Measurements from ENCODE around the gene ATG13. TPM values are rescaled to one million over a fixed set of nuclear protein-coding genes. Genes with fewer than 3 reads are reported as not detected.

The ATG13 gene
- total and polyA plus RNA-seq, 4 donors: 36.3 to 49.9 (median 41.2) TPM

- H3K36me3 ChIP-seq (ENCODE audit: control insufficient read depth in 4 of 4, insufficient read depth in 3 of 4, low read depth in 1 of 4, low read length in 3 of 4): peaks cover 26 to 52% (median 34%) of the 10 kb centered on the region in 4 donors
- H3K27me3 ChIP-seq (ENCODE audit: control insufficient read depth in 4 of 4, insufficient read depth in 4 of 4, low read length in 3 of 4): no peaks in the 10 kb centered on the region
- no peak overlapping the region for H3K4me3 ChIP-seq (ENCODE audit: low read depth in 1 of 3, low read length in 3 of 3)
- no peak overlapping the region for H3K27ac ChIP-seq (ENCODE audit: low read depth in 1 of 2, low read length in 2 of 2)
- H3K9ac ChIP-seq (ENCODE audit: low read depth in 1 of 2, low read length in 2 of 2): no peak overlapping the region
- no peaks in the 10 kb centered on the region for H3K9me3 ChIP-seq (ENCODE audit: control insufficient read depth in 4 of 4, low read length in 3 of 4)
- TF ChIP-seq ZBTB33 (IDR thresholded peaks at IDR 0.05) (no peak), RAD21 (IDR thresholded peaks at IDR 0.05) (no peak), HNF4G (IDR thresholded peaks at IDR 0.05) (no peak), FOXA2 (IDR thresholded peaks at IDR 0.05) (no peak), FOXA1 (IDR thresholded peaks at IDR 0.05) (no peak), RXRA (IDR thresholded peaks at IDR 0.05) (no peak), HNF4A (conservative IDR thresholded peaks at IDR 0.05) (no peak), SP1 (IDR thresholded peaks at IDR 0.05) (no peak), TAF1 (conservative IDR thresholded peaks at IDR 0.05) (no peak), GABPA (IDR thresholded peaks at IDR 0.05 in 1 of 2, conservative IDR thresholded peaks at IDR 0.05 in 1 of 2) (no peak), YY1 (IDR thresholded peaks at IDR 0.05) (no peak), EGR1 (IDR thresholded peaks at IDR 0.05; ENCODE audit: low read depth in 2 of 2) (no peak)
- TF ChIP-seq, protein P1, sequence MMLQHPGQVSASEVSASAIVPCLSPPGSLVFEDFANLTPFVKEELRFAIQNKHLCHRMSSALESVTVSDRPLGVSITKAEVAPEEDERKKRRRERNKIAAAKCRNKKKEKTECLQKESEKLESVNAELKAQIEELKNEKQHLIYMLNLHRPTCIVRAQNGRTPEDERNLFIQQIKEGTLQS (IDR thresholded peaks at IDR 0.05): no peak
- TF ChIP-seq, protein P2, sequence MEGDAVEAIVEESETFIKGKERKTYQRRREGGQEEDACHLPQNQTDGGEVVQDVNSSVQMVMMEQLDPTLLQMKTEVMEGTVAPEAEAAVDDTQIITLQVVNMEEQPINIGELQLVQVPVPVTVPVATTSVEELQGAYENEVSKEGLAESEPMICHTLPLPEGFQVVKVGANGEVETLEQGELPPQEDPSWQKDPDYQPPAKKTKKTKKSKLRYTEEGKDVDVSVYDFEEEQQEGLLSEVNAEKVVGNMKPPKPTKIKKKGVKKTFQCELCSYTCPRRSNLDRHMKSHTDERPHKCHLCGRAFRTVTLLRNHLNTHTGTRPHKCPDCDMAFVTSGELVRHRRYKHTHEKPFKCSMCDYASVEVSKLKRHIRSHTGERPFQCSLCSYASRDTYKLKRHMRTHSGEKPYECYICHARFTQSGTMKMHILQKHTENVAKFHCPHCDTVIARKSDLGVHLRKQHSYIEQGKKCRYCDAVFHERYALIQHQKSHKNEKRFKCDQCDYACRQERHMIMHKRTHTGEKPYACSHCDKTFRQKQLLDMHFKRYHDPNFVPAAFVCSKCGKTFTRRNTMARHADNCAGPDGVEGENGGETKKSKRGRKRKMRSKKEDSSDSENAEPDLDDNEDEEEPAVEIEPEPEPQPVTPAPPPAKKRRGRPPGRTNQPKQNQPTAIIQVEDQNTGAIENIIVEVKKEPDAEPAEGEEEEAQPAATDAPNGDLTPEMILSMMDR (IDR thresholded peaks at IDR 0.05; ENCODE audit: low read depth, low read length, missing input control): no peak
- TF ChIP-seq, protein P3, sequence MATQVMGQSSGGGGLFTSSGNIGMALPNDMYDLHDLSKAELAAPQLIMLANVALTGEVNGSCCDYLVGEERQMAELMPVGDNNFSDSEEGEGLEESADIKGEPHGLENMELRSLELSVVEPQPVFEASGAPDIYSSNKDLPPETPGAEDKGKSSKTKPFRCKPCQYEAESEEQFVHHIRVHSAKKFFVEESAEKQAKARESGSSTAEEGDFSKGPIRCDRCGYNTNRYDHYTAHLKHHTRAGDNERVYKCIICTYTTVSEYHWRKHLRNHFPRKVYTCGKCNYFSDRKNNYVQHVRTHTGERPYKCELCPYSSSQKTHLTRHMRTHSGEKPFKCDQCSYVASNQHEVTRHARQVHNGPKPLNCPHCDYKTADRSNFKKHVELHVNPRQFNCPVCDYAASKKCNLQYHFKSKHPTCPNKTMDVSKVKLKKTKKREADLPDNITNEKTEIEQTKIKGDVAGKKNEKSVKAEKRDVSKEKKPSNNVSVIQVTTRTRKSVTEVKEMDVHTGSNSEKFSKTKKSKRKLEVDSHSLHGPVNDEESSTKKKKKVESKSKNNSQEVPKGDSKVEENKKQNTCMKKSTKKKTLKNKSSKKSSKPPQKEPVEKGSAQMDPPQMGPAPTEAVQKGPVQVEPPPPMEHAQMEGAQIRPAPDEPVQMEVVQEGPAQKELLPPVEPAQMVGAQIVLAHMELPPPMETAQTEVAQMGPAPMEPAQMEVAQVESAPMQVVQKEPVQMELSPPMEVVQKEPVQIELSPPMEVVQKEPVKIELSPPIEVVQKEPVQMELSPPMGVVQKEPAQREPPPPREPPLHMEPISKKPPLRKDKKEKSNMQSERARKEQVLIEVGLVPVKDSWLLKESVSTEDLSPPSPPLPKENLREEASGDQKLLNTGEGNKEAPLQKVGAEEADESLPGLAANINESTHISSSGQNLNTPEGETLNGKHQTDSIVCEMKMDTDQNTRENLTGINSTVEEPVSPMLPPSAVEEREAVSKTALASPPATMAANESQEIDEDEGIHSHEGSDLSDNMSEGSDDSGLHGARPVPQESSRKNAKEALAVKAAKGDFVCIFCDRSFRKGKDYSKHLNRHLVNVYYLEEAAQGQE (IDR thresholded peaks at IDR 0.05): no peak
- TF ChIP-seq, protein P4, sequence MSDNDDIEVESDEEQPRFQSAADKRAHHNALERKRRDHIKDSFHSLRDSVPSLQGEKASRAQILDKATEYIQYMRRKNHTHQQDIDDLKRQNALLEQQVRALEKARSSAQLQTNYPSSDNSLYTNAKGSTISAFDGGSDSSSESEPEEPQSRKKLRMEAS (IDR thresholded peaks at IDR 0.05): no peak
- DNase-seq (ENCODE audit: low spot score): no peak
- peaks cover 10 to 21% (median 12%) of the 10 kb centered on the region in 4 donors for H3K4me1 ChIP-seq (ENCODE audit: control insufficient read depth in 4 of 4, insufficient read depth in 4 of 4, low read length in 3 of 4)
- WGBS: 93% methylated on average over 21 of the region's 21 CpGs
These were observed 62.9 kb downstream of the ATG13 start for GRCh38 chr11:46680164-46680760.

Data from liver (tissue), 9 donors.